Ishikawa (cell line): ENCODE measurements around the gene DMD.

Source experiments
- CEBPB ChIP-seq: IDR thresholded peaks from 2 replicates; pipeline ENCODE4 v1.6.1; 2012
- CREB1 ChIP-seq: IDR thresholded peaks from 2 replicates; pipeline ENCODE4 v1.6.1; 2012; ENCODE audit warnings: low read depth
- EGR1 ChIP-seq: IDR thresholded peaks from 2 replicates; pipeline ENCODE4 v1.6.1; 2012
- EP300 ChIP-seq: IDR thresholded peaks from 2 replicates; pipeline ENCODE4 v1.6.1; 2012; ENCODE audit warnings: borderline replicate concordance
- FOXM1 ChIP-seq: IDR thresholded peaks from 2 replicates; pipeline ENCODE4 v1.6.1; 2012; ENCODE audit warnings: low read depth, borderline replicate concordance
- NFIC ChIP-seq: IDR thresholded peaks from 2 replicates; pipeline ENCODE4 v1.6.1; 2012
- RAD21 ChIP-seq: IDR thresholded peaks from 2 replicates; pipeline ENCODE4 v1.6.1; 2012; ENCODE audit warnings: low read depth
- TAF1 ChIP-seq: IDR thresholded peaks from 2 replicates; pipeline ENCODE4 v1.6.1; 2012; ENCODE audit warnings: low read depth, mild to moderate bottlenecking
- TCF12 ChIP-seq: IDR thresholded peaks from 2 replicates; pipeline ENCODE4 v1.6.1; 2012; ENCODE audit warnings: low read depth
- TEAD4 ChIP-seq: IDR thresholded peaks from 2 replicates; pipeline ENCODE4 v1.6.1; 2012
- USF1 ChIP-seq: IDR thresholded peaks from 2 replicates; pipeline ENCODE4 v1.6.1; 2012
- YY1 ChIP-seq: IDR thresholded peaks from 2 replicates; pipeline ENCODE4 v1.6.1; 2012; ENCODE audit warnings: low read depth
- ZBTB7A ChIP-seq: IDR thresholded peaks from 2 replicates; pipeline ENCODE4 v1.6.1; 2012; ENCODE audit warnings: low read depth
- TF ChIP-seq, protein P1 (sequence below): IDR thresholded peaks from 2 replicates; pipeline ENCODE4 v1.6.1; 2012; ENCODE audit warnings: low read depth, mild to moderate bottlenecking
- TF ChIP-seq, protein P2 (sequence below): IDR thresholded peaks from 2 replicates; pipeline ENCODE4 v1.6.1; 2012

The DMD gene

DNA sequence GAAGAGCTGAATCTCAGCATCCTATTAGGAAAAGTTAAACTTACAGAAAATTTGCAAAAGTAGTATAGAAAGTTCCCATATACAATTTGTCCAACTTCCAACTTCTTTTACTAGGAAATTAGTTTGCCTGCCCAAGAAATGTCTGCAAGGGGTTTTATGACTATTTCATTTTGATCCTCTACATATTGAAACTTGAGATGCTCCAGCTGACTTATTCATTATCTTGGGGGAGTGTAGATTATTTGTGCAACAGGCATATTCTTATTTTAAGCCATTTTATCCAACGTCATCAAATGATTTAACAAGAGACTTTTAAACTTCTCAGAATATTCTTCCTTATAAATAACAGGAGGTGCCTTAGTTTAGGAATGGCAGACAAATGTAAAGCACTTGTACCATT, 1822.4 kb downstream of the DMD start:
- no peak for TF ChIP-seq EGR1
- no peak for TF ChIP-seq TCF12
- TF ChIP-seq TEAD4: no peak
- no peak for TF ChIP-seq TAF1
- TF ChIP-seq ZBTB7A: no peak
- TF ChIP-seq USF1: no peak
- TF ChIP-seq RAD21: no peak
- TF ChIP-seq EP300: no peak
- TF ChIP-seq CREB1: no peak
- TF ChIP-seq CEBPB: no peak
- no peak for TF ChIP-seq NFIC
- TF ChIP-seq FOXM1: no peak
- TF ChIP-seq, protein P1, sequence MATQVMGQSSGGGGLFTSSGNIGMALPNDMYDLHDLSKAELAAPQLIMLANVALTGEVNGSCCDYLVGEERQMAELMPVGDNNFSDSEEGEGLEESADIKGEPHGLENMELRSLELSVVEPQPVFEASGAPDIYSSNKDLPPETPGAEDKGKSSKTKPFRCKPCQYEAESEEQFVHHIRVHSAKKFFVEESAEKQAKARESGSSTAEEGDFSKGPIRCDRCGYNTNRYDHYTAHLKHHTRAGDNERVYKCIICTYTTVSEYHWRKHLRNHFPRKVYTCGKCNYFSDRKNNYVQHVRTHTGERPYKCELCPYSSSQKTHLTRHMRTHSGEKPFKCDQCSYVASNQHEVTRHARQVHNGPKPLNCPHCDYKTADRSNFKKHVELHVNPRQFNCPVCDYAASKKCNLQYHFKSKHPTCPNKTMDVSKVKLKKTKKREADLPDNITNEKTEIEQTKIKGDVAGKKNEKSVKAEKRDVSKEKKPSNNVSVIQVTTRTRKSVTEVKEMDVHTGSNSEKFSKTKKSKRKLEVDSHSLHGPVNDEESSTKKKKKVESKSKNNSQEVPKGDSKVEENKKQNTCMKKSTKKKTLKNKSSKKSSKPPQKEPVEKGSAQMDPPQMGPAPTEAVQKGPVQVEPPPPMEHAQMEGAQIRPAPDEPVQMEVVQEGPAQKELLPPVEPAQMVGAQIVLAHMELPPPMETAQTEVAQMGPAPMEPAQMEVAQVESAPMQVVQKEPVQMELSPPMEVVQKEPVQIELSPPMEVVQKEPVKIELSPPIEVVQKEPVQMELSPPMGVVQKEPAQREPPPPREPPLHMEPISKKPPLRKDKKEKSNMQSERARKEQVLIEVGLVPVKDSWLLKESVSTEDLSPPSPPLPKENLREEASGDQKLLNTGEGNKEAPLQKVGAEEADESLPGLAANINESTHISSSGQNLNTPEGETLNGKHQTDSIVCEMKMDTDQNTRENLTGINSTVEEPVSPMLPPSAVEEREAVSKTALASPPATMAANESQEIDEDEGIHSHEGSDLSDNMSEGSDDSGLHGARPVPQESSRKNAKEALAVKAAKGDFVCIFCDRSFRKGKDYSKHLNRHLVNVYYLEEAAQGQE: no peak
- TF ChIP-seq YY1: no peak
- TF ChIP-seq, protein P2, sequence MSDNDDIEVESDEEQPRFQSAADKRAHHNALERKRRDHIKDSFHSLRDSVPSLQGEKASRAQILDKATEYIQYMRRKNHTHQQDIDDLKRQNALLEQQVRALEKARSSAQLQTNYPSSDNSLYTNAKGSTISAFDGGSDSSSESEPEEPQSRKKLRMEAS: no peak

GRCh38 chrX:31384471-31384870, 1826.9 kb downstream of the DMD start:
- no peak for TF ChIP-seq EP300
- TF ChIP-seq TEAD4: no peak
- no peak for TF ChIP-seq EGR1
- no peak for TF ChIP-seq TCF12
- TF ChIP-seq CREB1: no peak
- TF ChIP-seq, protein P2: no peak
- TF ChIP-seq RAD21: no peak
- TF ChIP-seq ZBTB7A: no peak
- TF ChIP-seq NFIC: no peak
- no peak for TF ChIP-seq CEBPB
- TF ChIP-seq, protein P1: no peak
- TF ChIP-seq FOXM1: no peak
- no peak for TF ChIP-seq YY1
- TF ChIP-seq USF1: no peak
- no peak for TF ChIP-seq TAF1

DNA sequence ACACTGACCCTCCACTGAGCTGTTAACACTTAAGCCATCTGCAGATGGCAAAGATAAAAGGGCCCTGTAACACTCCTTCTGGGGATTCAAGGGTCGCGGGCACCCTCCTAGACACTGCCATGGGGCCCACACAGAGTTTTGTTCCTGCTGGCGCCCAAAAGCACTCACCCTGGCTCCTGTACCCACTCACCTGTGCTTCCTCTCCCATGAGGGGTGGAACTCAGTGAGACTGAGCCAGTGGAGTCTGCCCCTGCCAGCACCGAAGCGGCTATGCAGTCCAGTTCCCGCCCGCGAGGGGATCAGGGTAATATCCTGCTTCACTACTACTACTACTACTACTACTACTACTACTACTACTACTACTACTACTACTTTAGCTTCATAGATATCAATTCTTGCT, 1827.4 kb downstream of the DMD start:
- TF ChIP-seq TCF12 (no peak), CREB1 (no peak), NFIC (no peak), YY1 (no peak), FOXM1 (no peak), USF1 (no peak), TEAD4 (no peak), EGR1 (no peak), CEBPB (no peak), RAD21 (no peak), TAF1 (no peak), EP300 (no peak), ZBTB7A (no peak)
- TF ChIP-seq, protein P2: no peak
- TF ChIP-seq, protein P1: no peak

DNA sequence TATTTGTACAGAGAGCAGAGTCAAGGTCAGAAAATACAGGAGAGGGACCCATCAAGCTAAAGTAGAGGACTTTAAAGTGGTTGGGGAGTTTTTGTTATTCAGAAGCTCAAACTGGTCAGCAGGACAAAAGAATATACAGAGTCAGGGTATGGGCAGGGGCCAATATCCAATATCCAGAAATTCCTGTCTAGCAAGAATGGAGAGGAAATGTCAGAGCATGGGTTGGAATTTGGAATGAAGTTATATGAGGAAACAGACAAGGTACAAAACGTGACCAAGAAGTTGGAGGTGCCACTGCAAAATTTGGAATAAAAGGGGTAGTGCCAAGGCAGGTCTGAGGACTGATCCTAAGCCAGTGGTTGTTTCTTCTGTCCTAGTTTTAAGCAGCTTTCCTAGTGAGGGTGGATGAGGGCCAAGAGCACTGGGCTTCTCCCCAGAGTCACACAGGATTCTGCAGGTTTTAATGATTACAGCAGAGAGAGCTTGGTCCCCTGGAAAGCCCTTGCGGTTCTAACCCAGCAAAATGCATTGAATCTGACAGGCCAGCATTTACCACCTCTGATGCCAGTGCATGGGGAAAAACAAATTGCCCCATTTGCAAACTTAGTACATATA, 1834.8 kb downstream of the DMD start:
- TF ChIP-seq YY1 (no peak), CREB1 (no peak), USF1 (no peak), NFIC (no peak), EP300 (no peak), FOXM1 (no peak), TCF12 (no peak), EGR1 (no peak), ZBTB7A (no peak), RAD21 (no peak), TEAD4 (no peak), CEBPB (no peak), TAF1 (no peak)
- TF ChIP-seq, protein P1: no peak
- TF ChIP-seq, protein P2: no peak
